HG03378 (cell line): ENCODE results near the gene TARDBP.
"Not testable (repeated sequence)": the region's sequence is repeated elsewhere in the genome, so short reads cannot be mapped to it uniquely, and the experiment has no call there.

Source experiments
- ATAC-seq: cut with Tn5 transposase; IDR thresholded peaks from one replicate; pipeline ENCODE4 v1.9.1; 2021; ENCODE audit warnings: mild to moderate bottlenecking, moderate library complexity; ENCODE audit not compliant: unreplicated experiment

Gene TARDBP

GRCh38 chr1:10992004-10992403, 20.4 kb upstream of the TARDBP start:
- not testable (repeated sequence) for ATAC-seq

GRCh38 chr1:10992864-10993263, 19.6 kb upstream of the TARDBP start:
- ATAC-seq: no peak

- no peak for ATAC-seq
Observed at GRCh38 chr1:10996100-10996499, 16.4 kb upstream of the TARDBP start.

- ATAC-seq: no peak
Observed at GRCh38 chr1:11000526-11000925, 11.9 kb upstream of the TARDBP start.

GRCh38 chr1:11013160-11013531, 692 bp downstream of the TARDBP start:
- no peak for ATAC-seq

GRCh38 chr1:11019358-11019757, 6.9 kb downstream of the TARDBP start:
- not testable (repeated sequence) for ATAC-seq

- ATAC-seq: no peak
Observed at GRCh38 chr1:11019971-11020370, 7.5 kb downstream of the TARDBP start.

- no peak for ATAC-seq
Observed at GRCh38 chr1:11023201-11023600, 10.7 kb downstream of the TARDBP start.

GRCh38 chr1:11024154-11024873, 11.9 kb downstream of the TARDBP start:
- no peak for ATAC-seq

- no peak for ATAC-seq
Observed at GRCh38 chr1:11024874-11025203, 12.4 kb downstream of the TARDBP start.

- no peak for ATAC-seq
Observed at GRCh38 chr1:11025618-11026017, 13.2 kb downstream of the TARDBP start.

- ATAC-seq: no peak
Observed at GRCh38 chr1:11026052-11026451, 13.6 kb downstream of the TARDBP start.

GRCh38 chr1:11026903-11027302, 14.4 kb downstream of the TARDBP start:
- no peak for ATAC-seq

GRCh38 chr1:11027316-11027715, 14.9 kb downstream of the TARDBP start:
- ATAC-seq: no peak

- ATAC-seq: no peak
Observed at GRCh38 chr1:11028018-11028417, 15.6 kb downstream of the TARDBP start.

- ATAC-seq: no peak
Observed at GRCh38 chr1:11030865-11031264, 18.4 kb downstream of the TARDBP start.

GRCh38 chr1:11031624-11032262, 19.3 kb downstream of the TARDBP start:
- ATAC-seq: no peak

GRCh38 chr1:11037019-11037739, 24.7 kb downstream of the TARDBP start:
- ATAC-seq: not testable (repeated sequence)

- no peak for ATAC-seq
Observed at GRCh38 chr1:11037740-11038182, 25.3 kb downstream of the TARDBP start.

- no peak for ATAC-seq
Observed at GRCh38 chr1:11039351-11040104, 27.1 kb downstream of the TARDBP start.

GRCh38 chr1:11040105-11040429, 27.6 kb downstream of the TARDBP start:
- not testable (repeated sequence) for ATAC-seq
